ENCODE data around the gene GPR158. TPM values are rescaled to one million over a fixed set of nuclear protein-coding genes. Genes with fewer than 3 reads are reported as not detected.

The GPR158 gene
- total RNA-seq, 4 donors from 2014 or later, result 0.18 TPM; not detected in 3

DNA sequence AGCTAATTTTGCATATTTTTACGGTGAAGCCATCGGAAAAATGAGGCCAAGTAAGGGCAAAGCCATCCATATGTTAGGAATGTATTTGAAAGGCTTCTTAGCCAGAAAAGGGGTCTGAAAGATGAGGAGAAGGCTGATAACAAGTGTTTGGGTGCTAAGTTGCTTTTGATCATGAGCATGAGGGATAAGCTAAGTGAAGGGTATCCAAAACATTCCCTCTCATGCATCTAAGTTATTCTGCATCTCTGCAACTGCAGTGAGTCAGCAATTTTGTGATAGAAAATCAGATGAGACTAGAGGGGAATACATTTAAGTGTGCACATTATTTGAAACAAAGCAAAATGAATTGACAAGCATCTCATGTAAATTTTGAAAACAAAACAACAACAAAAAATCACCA, 282.8 kb downstream of the GPR158 start:
- TF ChIP-seq EP300 (IDR thresholded peaks at IDR 0.05), result no peak
- TF ChIP-seq CTCF (IDR thresholded peaks at IDR 0.05), result no peak
- Histone ChIP-seq H3K27ac (no peak overlapping the region), H3K4me1 (no peaks in the 10 kb centered on the region), H3K36me3 (no peaks in the 10 kb centered on the region), H3K4me3 (no peak overlapping the region), H3K9me3 (peaks cover 21% of the 10 kb centered on the region), H3K27me3 (no peaks in the 10 kb centered on the region)
- WGBS, result 84% methylated on average over 2 of the region's 2 CpGs
- no peak for DNase-seq (ENCODE audit: low spot score in 2 of 2)

DNA sequence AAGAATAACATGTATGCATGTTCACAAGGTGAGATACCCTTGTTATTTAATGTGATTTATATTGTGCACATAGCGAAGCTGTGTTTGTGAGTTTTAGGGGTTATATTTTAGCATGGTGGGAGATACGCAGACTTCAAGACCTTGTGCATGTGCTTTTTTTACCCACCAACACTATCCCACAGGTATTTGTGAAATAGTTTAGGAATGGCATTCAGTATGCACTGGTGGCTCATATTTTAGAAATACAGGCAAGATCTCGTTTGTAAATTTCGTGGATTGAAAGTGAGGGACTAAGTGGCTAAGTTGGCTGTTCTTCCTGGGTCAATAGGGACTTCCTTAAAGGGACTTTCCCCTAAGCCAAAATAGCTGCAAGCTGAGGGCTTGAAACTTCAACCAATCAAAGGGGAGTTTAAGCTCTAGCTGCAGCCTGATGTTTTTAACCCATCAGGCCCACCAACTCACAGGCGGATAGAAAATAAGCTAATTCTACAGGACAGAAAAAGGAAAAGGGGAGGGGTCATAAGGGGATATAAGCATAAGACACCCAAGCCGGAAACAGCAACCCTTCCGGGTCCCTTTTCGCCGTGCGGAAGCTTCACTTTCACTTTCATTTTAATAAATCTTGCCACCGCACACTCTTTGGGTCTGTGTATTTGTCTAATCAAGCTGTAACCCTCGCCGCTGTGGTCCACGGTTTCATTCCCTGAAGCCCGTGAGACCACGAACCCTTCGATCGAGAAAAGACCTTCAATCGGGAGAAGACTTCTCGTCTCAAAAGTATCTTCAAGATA, 291.0 kb downstream of the GPR158 start:
- TF ChIP-seq CTCF (IDR thresholded peaks at IDR 0.05) (no peak), EP300 (IDR thresholded peaks at IDR 0.05) (no peak), POLR2AphosphoS5 (IDR thresholded peaks at IDR 0.05) (no peak)
- 87% methylated on average over 20 of the region's 20 CpGs for WGBS
- Histone ChIP-seq H3K27ac (no peak overlapping the region), H3K27me3 (no peaks in the 10 kb centered on the region), H3K4me3 (no peak overlapping the region), H3K4me1 (no peaks in the 10 kb centered on the region), H3K36me3 (no peaks in the 10 kb centered on the region), H3K9me3 (no peaks in the 10 kb centered on the region)
- DNase-seq (ENCODE audit: low spot score in 2 of 2), result no peak

GRCh38 chr10:25467881-25468280, 293.1 kb downstream of the GPR158 start:
- no peak for DNase-seq (ENCODE audit: low spot score in 2 of 2)
- WGBS, result 46% methylated on average over 8 of the region's 8 CpGs
- H3K4me1 ChIP-seq, result no peaks in the 10 kb centered on the region
- H3K9me3 ChIP-seq, result no peaks in the 10 kb centered on the region
- TF ChIP-seq POLR2AphosphoS5 (IDR thresholded peaks at IDR 0.05) (no peak), EP300 (IDR thresholded peaks at IDR 0.05) (no peak), CTCF (IDR thresholded peaks at IDR 0.05) (no peak), POLR2A (IDR thresholded peaks at IDR 0.05) (no peak)
- no peak overlapping the region for H3K27ac ChIP-seq
- H3K4me3 ChIP-seq, result no peak overlapping the region
- H3K36me3 ChIP-seq, result no peaks in the 10 kb centered on the region
- no peaks in the 10 kb centered on the region for H3K27me3 ChIP-seq

DNA sequence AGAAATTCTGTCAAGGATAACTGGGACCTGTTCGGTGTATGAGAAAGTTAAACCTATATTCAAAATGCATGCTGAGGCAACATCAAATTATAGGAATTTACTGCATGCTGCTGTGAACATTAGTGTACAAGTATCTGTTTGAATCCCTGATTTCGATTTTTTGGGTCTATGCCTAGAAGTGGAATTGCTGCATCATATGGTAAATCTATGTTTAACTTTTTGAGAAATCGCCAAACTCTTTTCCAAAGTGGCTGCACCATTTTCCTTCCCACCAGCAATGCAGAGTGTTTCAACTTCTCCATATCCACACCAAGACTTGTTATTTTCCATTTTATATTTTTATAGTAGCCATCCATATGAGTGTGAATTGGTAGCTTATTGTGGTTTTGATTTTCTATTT, 306.7 kb downstream of the GPR158 start:
- H3K4me3 ChIP-seq, result no peak overlapping the region
- no peaks in the 10 kb centered on the region for H3K4me1 ChIP-seq
- WGBS, result 76% methylated on average over 3 of the region's 3 CpGs
- H3K36me3 ChIP-seq, result no peaks in the 10 kb centered on the region
- H3K27ac ChIP-seq, result no peak overlapping the region
- TF ChIP-seq CTCF (IDR thresholded peaks at IDR 0.05) (no peak), POLR2AphosphoS5 (IDR thresholded peaks at IDR 0.05) (no peak), EP300 (IDR thresholded peaks at IDR 0.05) (no peak), POLR2A (IDR thresholded peaks at IDR 0.05) (no peak)
- no peaks in the 10 kb centered on the region for H3K9me3 ChIP-seq
- DNase-seq (ENCODE audit: low spot score in 2 of 2), result no peak
- no peaks in the 10 kb centered on the region for H3K27me3 ChIP-seq

DNA sequence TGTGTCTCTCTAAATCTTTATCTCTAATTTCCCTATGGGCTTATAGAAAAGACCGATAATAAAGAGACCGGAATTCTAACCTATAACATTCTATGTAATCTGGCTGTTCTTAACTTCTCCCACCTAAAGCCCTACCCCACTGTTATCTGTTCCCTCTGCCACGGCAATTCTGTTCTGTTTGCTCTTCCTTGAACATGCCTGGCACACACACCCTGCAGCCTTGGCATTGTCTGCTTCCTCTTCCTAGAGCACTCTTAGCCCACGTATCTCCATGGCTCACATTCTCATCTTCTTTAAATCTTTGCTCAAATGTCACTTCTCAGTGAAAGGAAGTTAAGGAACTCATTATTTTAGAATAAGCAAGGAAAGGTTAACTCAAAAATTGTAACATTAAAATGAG, 309.2 kb downstream of the GPR158 start:
- WGBS, result 58% methylated on average over 4 of the region's 4 CpGs
- Histone ChIP-seq H3K27me3 (no peaks in the 10 kb centered on the region), H3K9me3 (no peaks in the 10 kb centered on the region), H3K4me1 (no peaks in the 10 kb centered on the region), H3K36me3 (no peaks in the 10 kb centered on the region), H3K27ac (no peak overlapping the region), H3K4me3 (no peak overlapping the region)
- no peak for DNase-seq (ENCODE audit: low spot score in 2 of 2)
- no peak for TF ChIP-seq EP300 (IDR thresholded peaks at IDR 0.05)
- no peak for TF ChIP-seq CTCF (IDR thresholded peaks at IDR 0.05)
- TF ChIP-seq POLR2A (IDR thresholded peaks at IDR 0.05), result no peak
- no peak for TF ChIP-seq POLR2AphosphoS5 (IDR thresholded peaks at IDR 0.05)
